PC-3 (cell line): Measurements from ENCODE around the gene REM1.

ENCODE experiments used
- EZH2phosphoT487 ChIP-seq: fragments of 300-600 bp; sonication (generic); IDR thresholded peaks from 2 replicates; pipeline ENCODE4 v1.6.1; 2018; ENCODE audit warnings: mild to moderate bottlenecking, antibody characterized with exemption, low read length, borderline replicate concordance
- TF ChIP-seq, protein P1 (sequence below): fragments of 300-600 bp; sonication (generic); conservative IDR thresholded peaks from 2 replicates; pipeline ENCODE4 v1.5.1; 2017; ENCODE audit warnings: antibody characterized with exemption, low read depth, mild to moderate bottlenecking, low read length

DNA sequence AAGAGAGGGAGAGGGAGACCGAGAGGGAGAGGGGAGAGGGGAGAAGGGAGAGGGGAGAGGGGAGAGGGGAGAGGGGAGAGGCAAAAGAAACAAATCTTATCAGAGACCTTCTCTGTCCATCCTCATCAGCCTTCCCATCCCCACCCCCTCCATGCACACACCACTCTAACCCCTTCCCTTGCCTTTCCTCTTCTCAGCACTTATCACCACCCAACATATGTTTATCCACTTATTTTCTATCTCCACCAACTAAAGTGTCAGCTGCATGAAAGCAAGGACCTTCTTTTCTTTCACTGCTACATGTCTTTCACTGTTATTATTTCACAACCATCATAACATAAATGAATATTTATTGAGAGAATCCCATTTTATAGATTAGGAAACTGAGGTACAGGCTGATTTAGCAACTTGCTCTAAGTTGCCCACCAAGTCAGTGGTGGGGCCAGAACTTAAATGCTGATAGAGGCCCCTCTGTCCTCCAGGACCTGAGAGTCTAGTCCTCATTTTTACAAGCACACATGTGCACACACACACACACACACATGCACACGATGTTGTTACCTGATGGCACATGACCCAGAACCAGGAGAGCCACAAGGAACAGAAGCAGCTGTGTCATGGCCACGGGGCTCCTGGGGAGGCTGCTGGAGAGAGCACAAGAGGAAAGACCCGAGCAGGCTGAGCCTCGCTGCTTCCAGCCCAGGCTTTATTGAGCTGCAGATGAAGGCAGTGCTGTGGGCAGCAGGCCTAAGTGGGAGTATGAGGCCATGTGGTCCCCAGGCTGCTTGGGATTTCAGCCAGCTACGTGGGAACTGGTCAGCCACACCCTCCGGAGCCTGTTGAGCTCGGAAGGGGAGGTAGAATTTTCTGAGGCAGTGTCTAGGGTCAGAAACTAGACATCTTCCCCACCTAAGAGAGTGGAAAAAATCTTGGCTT is 2.4 kb upstream of the REM1 start:
- no peak for TF ChIP-seq EZH2phosphoT487
- TF ChIP-seq, protein P1, sequence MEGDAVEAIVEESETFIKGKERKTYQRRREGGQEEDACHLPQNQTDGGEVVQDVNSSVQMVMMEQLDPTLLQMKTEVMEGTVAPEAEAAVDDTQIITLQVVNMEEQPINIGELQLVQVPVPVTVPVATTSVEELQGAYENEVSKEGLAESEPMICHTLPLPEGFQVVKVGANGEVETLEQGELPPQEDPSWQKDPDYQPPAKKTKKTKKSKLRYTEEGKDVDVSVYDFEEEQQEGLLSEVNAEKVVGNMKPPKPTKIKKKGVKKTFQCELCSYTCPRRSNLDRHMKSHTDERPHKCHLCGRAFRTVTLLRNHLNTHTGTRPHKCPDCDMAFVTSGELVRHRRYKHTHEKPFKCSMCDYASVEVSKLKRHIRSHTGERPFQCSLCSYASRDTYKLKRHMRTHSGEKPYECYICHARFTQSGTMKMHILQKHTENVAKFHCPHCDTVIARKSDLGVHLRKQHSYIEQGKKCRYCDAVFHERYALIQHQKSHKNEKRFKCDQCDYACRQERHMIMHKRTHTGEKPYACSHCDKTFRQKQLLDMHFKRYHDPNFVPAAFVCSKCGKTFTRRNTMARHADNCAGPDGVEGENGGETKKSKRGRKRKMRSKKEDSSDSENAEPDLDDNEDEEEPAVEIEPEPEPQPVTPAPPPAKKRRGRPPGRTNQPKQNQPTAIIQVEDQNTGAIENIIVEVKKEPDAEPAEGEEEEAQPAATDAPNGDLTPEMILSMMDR, result no peak
